ENCODE data around the gene CHD1.

GRCh38 chr5:98929710-98930298 lies 997 bp upstream of the CHD1 start:
- TF ChIP-seq CTCF (IDR thresholded peaks at IDR 0.05; ENCODE audit: low read length) (no peak), EZH2 (optimal IDR thresholded peaks at IDR 0.05; ENCODE audit: low read depth, low read length) (no peak)

All from MM.1S (cell line).